Raji (cell line): Measurements from ENCODE around the gene PIK3CA.

Source experiments
- POLR2A ChIP-seq: IDR thresholded peaks from 2 replicates; pipeline ENCODE4 v1.6.1; 2011; ENCODE audit warnings: low read depth, low read length, control low read depth; ENCODE audit not compliant: insufficient read depth

PIK3CA gene

DNA sequence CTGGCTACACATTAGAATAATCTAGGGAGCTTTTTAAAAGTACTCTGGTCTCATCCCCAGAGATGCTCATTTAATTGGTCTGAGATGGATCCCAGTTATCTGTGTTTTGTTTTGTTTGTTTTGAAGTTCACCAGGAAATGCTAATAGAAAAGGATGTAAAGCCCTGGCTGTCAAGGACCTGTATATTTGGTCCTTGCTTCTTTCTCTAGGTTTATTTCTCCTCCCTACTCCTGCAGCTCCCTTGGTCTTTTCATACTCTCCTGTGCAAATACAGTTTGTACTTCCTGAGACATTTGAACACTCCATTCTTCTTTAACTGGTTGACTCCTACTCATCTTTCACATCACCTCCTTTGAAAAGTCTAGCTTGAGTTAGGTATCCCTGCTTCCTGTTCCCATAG lies 3.3 kb downstream of the PIK3CA start:
- TF ChIP-seq POLR2A, result no peak

- TF ChIP-seq POLR2A, result no peak
Observed at GRCh38 chr3:179156170-179156569, 8.0 kb downstream of the PIK3CA start.

DNA sequence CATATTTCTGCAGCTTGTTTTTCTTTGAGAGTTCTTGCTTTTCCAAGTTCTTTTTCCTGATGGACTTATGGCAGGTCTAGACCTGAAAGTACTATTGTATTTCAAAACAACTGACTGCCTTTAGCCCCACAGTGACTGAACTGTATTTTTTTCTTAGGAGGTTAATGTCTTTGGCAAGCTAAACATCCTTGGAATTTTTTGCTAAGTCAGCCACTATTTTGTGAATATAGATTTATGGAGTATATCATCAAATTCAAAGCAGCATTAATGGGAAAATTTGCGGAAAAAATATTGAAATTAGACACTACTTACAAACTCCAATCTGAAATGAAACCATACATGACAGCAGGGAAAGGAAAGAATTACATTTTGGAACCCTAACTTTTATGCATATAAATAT lies 8.6 kb downstream of the PIK3CA start:
- TF ChIP-seq POLR2A, result no peak

GRCh38 chr3:179158336-179159039 lies 10.3 kb downstream of the PIK3CA start:
- no peak for TF ChIP-seq POLR2A

DNA sequence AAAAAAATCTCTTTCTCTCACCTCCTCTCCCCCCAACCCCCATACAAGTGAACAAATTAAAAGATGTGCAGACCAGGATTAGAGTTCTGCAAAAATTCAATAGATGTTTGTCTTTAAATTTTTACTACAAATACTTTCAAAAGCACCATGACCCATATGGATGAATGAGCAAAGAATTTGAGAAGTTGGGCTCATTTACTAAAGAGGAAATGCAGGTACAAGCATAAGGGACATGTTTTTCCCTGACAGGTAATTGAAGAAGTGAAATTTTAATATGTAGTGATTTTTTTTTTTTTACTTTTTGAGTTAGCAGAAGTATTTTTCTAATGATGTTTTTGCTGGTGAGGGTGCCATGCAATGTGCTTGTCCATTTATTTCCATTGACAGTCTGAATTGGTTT lies 15.3 kb downstream of the PIK3CA start:
- TF ChIP-seq POLR2A, result no peak

- no peak for TF ChIP-seq POLR2A
Observed at GRCh38 chr3:179164857-179165256, 16.7 kb downstream of the PIK3CA start.

DNA sequence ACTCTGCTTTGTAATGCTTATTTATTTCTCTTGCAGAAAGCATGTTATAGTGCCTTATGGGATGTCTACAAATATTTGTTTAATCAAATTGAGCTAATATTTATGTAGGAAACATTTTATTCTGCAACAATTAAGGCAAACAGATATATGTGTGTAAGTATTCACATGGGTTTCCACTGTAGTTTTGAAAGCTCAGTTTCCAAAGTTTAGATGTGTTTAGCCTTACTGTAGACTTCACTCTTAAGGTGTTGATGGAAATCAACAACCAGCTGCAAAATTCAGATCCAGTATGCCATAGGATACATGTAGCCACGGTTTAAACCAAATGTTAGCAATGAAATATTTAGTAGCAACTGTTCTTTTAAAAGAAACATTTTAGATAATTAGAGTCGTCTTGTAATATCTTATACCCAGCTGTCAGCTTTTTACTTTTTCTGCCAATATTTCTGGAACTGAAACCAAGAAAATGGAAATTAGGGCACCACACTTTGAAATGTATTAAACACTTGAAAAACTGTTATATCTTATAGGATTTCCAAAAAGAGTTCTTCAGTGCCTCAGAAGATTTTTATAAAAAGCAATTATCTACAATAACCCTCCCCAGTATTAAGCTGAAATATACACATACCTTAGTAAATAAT lies 18.5 kb downstream of the PIK3CA start:
- no peak for TF ChIP-seq POLR2A

- no peak for TF ChIP-seq POLR2A
Observed at GRCh38 chr3:179168918-179169317, 20.8 kb downstream of the PIK3CA start.

GRCh38 chr3:179172546-179172945 lies 24.4 kb downstream of the PIK3CA start:
- TF ChIP-seq POLR2A, result no peak

- no peak for TF ChIP-seq POLR2A
Observed at GRCh38 chr3:179174316-179174715, 26.2 kb downstream of the PIK3CA start.

- TF ChIP-seq POLR2A, result no peak
Observed at GRCh38 chr3:179174898-179175297, 26.7 kb downstream of the PIK3CA start.

DNA sequence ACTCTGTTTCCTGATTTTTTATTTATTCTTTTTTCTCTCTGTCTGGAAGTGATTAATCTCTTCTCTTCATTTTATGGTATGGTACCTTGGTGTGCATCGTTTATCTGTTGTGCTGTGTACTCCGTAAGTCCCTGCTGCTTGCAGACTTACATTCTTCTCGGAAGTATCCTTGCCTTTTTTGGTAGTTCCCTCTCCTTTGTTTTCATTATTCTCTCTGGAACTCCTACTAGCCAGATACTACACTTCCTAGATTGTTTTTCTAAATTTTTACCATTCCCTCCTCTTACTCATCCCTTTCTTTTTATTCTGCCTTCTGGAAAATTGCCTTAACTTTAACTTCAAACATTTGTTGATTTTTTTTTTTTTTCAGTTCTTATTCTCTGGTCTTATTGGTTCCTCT lies 27.2 kb downstream of the PIK3CA start:
- TF ChIP-seq POLR2A, result no peak

GRCh38 chr3:179177611-179178010 lies 29.5 kb downstream of the PIK3CA start:
- TF ChIP-seq POLR2A, result no peak

GRCh38 chr3:179179256-179179655 lies 31.1 kb downstream of the PIK3CA start:
- no peak for TF ChIP-seq POLR2A

GRCh38 chr3:179179979-179180759 lies 32.0 kb downstream of the PIK3CA start:
- no peak for TF ChIP-seq POLR2A

- TF ChIP-seq POLR2A, result no peak
Observed at GRCh38 chr3:179181021-179181472, 32.9 kb downstream of the PIK3CA start.
